ENCODE measurements around the gene NFIA. TPM values are rescaled to one million over a fixed set of nuclear protein-coding genes. Genes with fewer than 3 reads are reported as not detected.

NFIA gene
- total RNA-seq, 1 experiment from 2014 or later: 0.35 TPM

DNA sequence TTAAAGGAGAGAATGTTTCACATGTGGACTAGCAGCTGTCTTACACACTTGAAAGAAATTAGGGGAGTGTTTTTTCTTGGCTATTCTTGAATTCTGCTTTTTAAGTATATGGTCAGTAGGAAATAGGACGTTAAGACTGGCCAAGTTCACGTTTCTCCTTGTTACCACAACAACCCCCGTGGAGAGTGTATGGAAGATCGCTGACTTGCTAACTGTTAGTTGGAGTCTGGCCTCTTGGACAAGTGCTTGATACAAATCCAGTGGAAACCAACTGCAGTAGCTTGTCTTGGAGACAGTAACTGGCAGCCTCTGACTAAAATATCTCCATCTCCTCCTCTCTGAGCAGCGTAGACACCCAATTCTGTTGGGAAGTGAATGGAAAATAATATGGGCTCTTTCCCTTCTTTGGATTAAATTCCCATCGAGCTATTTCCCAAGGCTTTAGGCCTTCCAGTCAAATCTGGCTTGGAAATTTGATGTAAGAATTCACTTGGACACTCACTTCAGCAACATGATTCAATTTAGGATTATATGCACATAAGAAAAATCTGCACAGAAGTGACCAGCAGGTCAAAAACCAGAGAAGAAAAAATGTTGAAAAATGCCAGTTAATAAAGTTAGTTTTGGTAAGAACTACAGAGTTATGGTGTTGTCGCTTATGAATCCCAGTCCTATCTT, 3.6 kb upstream of the NFIA start:
- no peaks in the 10 kb centered on the region for H4K20me1 ChIP-seq (ENCODE audit: control insufficient read depth, insufficient read depth, insufficient read length)
- H4K8ac ChIP-seq (replicated peaks; ENCODE audit: insufficient read length, low read depth, low read length): no peak overlapping the region
- no peak for TF ChIP-seq CTCF (conservative IDR thresholded peaks at IDR 0.05)
- no peak overlapping the region for H2AK5ac ChIP-seq (ENCODE audit: insufficient read length, low read length)
- H3K4me2 ChIP-seq (ENCODE audit: insufficient read depth, insufficient read length, low read length): no peak overlapping the region
- peaks cover 12% of the 10 kb centered on the region; the same call in 1 of the 2 replicates for H3K4me1 ChIP-seq (ENCODE audit: insufficient read depth, low read length)
- no peak overlapping the region for H3K18ac ChIP-seq (ENCODE audit: insufficient read length, low read depth, low read length)
- peaks cover 0 to under 1% of the 10 kb centered on the region in 2 experiments; a peak in 3 of 5 replicates for H3K9me3 Mint-ChIP-seq
- no peak overlapping the region for H3T11ph ChIP-seq (ENCODE audit: low read length)
- no peak overlapping the region for H3K27ac ChIP-seq (ENCODE audit: insufficient read length, low read depth, low read length)
- no peak overlapping the region for H4K91ac ChIP-seq (ENCODE audit: insufficient read length, low read depth, low read length)
- DNase-seq: no peak
- H3K27me3 Mint-ChIP-seq (ENCODE audit: low read depth): peaks cover 80% of the 10 kb centered on the region
- peaks cover 26% of the 10 kb centered on the region for H3K23me2 ChIP-seq (ENCODE audit: insufficient read length, low read depth, low read length, poor library complexity, severe bottlenecking)
- no peak overlapping the region for H3K27ac Mint-ChIP-seq
- WGBS (ENCODE audit: extremely low coverage, insufficient read length, low lambda C conversion rate): no CpG with 5 or more reads among the region's 7 CpGs
- no peak overlapping the region for H3K23ac ChIP-seq (ENCODE audit: insufficient read length, low read depth, low read length)
- H3K27me3 ChIP-seq (ENCODE audit: insufficient read depth, low read length): peaks cover 27% of the 10 kb centered on the region; the same call in 1 of the 2 replicates
- no peak overlapping the region for H2BK15ac ChIP-seq (ENCODE audit: low read depth, low read length)
- H2BK12ac ChIP-seq (ENCODE audit: insufficient read length, low read depth, low read length): no peak overlapping the region
- no peaks in the 10 kb centered on the region for H3K9me3 ChIP-seq (ENCODE audit: control insufficient read depth, low read depth, low read length)
- H2BK120ac ChIP-seq (ENCODE audit: low read depth, low read length, poor library complexity, severe bottlenecking): no peak overlapping the region
- H3K4ac ChIP-seq (ENCODE audit: low read depth, low read length): no peak overlapping the region
- H2BK20ac ChIP-seq (ENCODE audit: low read depth, low read length, poor library complexity, severe bottlenecking): no peak overlapping the region
- no peak overlapping the region for H3K9ac ChIP-seq (ENCODE audit: extremely low read depth, insufficient read length, low read length)
- peaks cover 0 to 1% (median 0%) of the 10 kb centered on the region in 3 experiments; a peak in 2 of 7 replicates for H3K36me3 Mint-ChIP-seq (ENCODE audit: insufficient read depth in 1 of 3, low read depth in 3 of 3)
- no peak overlapping the region for H2BK5ac ChIP-seq (ENCODE audit: insufficient read length, low read length)
- no peaks in the 10 kb centered on the region for H3K79me2 ChIP-seq (ENCODE audit: insufficient read depth, low read length)
- no peaks in the 10 kb centered on the region for H3K79me1 ChIP-seq (ENCODE audit: insufficient read depth, low read depth, low read length, poor library complexity, severe bottlenecking)
- no peak overlapping the region for H2AFZ ChIP-seq (ENCODE audit: low read length)
- no peak overlapping the region for H3K14ac ChIP-seq (ENCODE audit: insufficient read depth, low read length)
- no peak overlapping the region for H4K5ac ChIP-seq (ENCODE audit: insufficient read length, low read depth, low read length)
- H3K56ac ChIP-seq (ENCODE audit: insufficient read length, low read depth, low read length): no peak overlapping the region
- peaks cover 46 to 50% of the 10 kb centered on the region in 2 experiments for H3K4me1 Mint-ChIP-seq
- peak overlapping the region in 1 of 2 experiments; percentile 96; a peak in 2 of 5 replicates for H3K4me3 Mint-ChIP-seq

Measured in H9 (cell line).